Neural crest cell (in vitro differentiated cells): ENCODE measurements around the gene HSD17B3. TPM values are rescaled to one million over a fixed set of nuclear protein-coding genes. Genes with fewer than 3 reads are reported as not detected.

ENCODE experiments used
- DNase-seq: peaks from one replicate; pipeline ENCODE4 v3.0.0; 2021; ENCODE audit warnings: low read depth, mixed read lengths, low spot score
- H3K27ac Mint-ChIP-seq: one replicate; pipeline ENCODE4 v1.8.0; 2021; ENCODE audit warnings: mild to moderate bottlenecking, mixed read lengths; ENCODE audit not compliant: unreplicated experiment
- H3K27me3 Mint-ChIP-seq: 2 replicates; pipeline ENCODE4 v1.8.0; 2021; ENCODE audit warnings: low read depth, mild to moderate bottlenecking, mixed read lengths
- H3K36me3 Mint-ChIP-seq: 2 replicates; pipeline ENCODE4 v1.8.0; 2021; ENCODE audit warnings: low read depth, mild to moderate bottlenecking, mixed read lengths
- H3K4me1 Mint-ChIP-seq: 2 replicates; pipeline ENCODE4 v1.8.0; 2021; ENCODE audit warnings: mixed read lengths
- H3K4me3 Mint-ChIP-seq: one replicate; pipeline ENCODE4 v1.8.0; 2021; ENCODE audit warnings: mild to moderate bottlenecking, mixed read lengths
- H3K9me3 Mint-ChIP-seq: 2 replicates; pipeline ENCODE4 v1.8.0; 2021; ENCODE audit warnings: mixed read lengths
- long read RNA-seq: library from polyadenylated mRNA; unstranded; transcript quantifications from one replicate; pipeline ENCODE4 v2.0.0, GENCODE V29; 2020
- total RNA-seq: library from RNA; stranded (reverse); gene quantifications from 2 replicates; pipeline ENCODE4 v1.2.1, GENCODE V29; 2021
- TF ChIP-seq, protein P1 (sequence below): fragments of 200-600 bp; sonication (generic); conservative IDR thresholded peaks from 2 replicates; pipeline ENCODE4 v1.5.0; 2021; ENCODE audit warnings: antibody characterized with exemption, mild to moderate bottlenecking

Gene HSD17B3
- total RNA-seq = not detected in 2 replicates
- long read RNA-seq = 0 reads

GRCh38 chr9:96302021-96302420 is at the start of gene HSD17B3:
Gene HSD17B3 (minus strand): TSS chr9:96302176. CDS start chr9:96302104, 72 bp downstream.
- no peaks in the 10 kb centered on the region for H3K9me3 Mint-ChIP-seq
- H3K27me3 Mint-ChIP-seq = no peaks in the 10 kb centered on the region
- DNase-seq = no peak
- no peaks in the 10 kb centered on the region for H3K36me3 Mint-ChIP-seq
- TF ChIP-seq, protein P1, sequence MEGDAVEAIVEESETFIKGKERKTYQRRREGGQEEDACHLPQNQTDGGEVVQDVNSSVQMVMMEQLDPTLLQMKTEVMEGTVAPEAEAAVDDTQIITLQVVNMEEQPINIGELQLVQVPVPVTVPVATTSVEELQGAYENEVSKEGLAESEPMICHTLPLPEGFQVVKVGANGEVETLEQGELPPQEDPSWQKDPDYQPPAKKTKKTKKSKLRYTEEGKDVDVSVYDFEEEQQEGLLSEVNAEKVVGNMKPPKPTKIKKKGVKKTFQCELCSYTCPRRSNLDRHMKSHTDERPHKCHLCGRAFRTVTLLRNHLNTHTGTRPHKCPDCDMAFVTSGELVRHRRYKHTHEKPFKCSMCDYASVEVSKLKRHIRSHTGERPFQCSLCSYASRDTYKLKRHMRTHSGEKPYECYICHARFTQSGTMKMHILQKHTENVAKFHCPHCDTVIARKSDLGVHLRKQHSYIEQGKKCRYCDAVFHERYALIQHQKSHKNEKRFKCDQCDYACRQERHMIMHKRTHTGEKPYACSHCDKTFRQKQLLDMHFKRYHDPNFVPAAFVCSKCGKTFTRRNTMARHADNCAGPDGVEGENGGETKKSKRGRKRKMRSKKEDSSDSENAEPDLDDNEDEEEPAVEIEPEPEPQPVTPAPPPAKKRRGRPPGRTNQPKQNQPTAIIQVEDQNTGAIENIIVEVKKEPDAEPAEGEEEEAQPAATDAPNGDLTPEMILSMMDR = no peak
- H3K4me3 Mint-ChIP-seq = no peak within 1 kb of the TSS
- H3K27ac Mint-ChIP-seq = no peak within 1 kb of the TSS
- H3K4me1 Mint-ChIP-seq = peaks cover 13% of the 10 kb centered on the region

DNA sequence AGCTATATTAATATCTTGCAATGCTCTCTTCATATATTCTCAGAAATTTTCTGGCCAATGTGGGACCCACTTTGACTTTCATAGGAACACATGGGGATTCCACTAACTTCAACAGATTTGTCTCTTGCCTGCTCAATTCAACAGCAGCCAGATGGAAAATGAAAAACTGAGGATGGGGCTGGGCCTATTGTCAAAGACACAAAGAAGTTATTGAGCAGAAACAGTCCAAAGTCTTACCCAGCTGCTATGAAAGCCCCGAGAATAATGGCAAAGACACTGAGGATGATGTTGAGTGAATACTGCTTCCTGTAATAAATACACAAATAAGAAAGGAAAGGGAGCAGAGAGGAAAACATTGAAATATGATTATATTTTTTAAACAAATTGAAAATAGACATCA is 48.9 kb upstream of the HSD17B3 start:
- no peak overlapping the region for H3K4me3 Mint-ChIP-seq
- peaks cover 31% of the 10 kb centered on the region for H3K36me3 Mint-ChIP-seq
- H3K4me1 Mint-ChIP-seq = peaks cover 43% of the 10 kb centered on the region
- peak overlapping the region; percentile 13 for H3K27ac Mint-ChIP-seq
- no peak for DNase-seq
- no peaks in the 10 kb centered on the region for H3K27me3 Mint-ChIP-seq
- peaks cover 8% of the 10 kb centered on the region for H3K9me3 Mint-ChIP-seq
- TF ChIP-seq, protein P1 = no peak

- H3K27me3 Mint-ChIP-seq = no peaks in the 10 kb centered on the region
- H3K9me3 Mint-ChIP-seq = peaks cover 10% of the 10 kb centered on the region
- peaks cover 69% of the 10 kb centered on the region for H3K4me1 Mint-ChIP-seq
- H3K27ac Mint-ChIP-seq = peak overlapping the region; percentile 69
- no peak overlapping the region for H3K4me3 Mint-ChIP-seq
- no peak for DNase-seq
- TF ChIP-seq, protein P1 = no peak
- H3K36me3 Mint-ChIP-seq = peaks cover 34% of the 10 kb centered on the region
Measured at GRCh38 chr9:96348261-96348660, 46.3 kb upstream of the HSD17B3 start.

DNA sequence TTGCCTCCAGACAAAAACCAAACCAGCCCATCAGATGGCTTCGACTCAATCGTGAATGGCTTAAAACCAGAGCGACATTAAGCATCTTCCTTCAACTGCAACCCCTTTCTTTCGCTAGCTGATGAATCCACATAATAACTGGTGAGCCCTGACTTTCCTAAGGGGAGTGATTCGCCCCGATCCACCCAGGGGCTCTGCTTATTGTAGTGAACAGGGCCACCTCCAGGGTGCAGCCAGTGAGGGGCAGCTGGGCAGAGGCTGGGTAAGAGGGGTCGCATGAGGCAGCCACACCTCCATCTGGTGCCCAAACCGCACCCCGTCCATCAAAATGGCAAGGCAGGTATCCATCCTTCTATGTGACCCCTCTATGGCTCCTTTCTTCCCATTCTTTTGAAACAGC is 43.6 kb upstream of the HSD17B3 start:
- Mint-ChIP-seq H3K4me1 (peaks cover 75% of the 10 kb centered on the region), H3K27me3 (no peaks in the 10 kb centered on the region), H3K36me3 (peaks cover 25% of the 10 kb centered on the region), H3K9me3 (peaks cover 6% of the 10 kb centered on the region), H3K4me3 (no peak overlapping the region), H3K27ac (peak overlapping the region; percentile 81)
- DNase-seq = no peak
- TF ChIP-seq, protein P1 = no peak

- H3K27me3 Mint-ChIP-seq = no peaks in the 10 kb centered on the region
- DNase-seq = peak; percentile 26
- TF ChIP-seq, protein P1 = no peak
- H3K4me3 Mint-ChIP-seq = no peak overlapping the region
- H3K27ac Mint-ChIP-seq = peak overlapping the region; percentile 35
- peaks cover 21% of the 10 kb centered on the region for H3K36me3 Mint-ChIP-seq
- H3K9me3 Mint-ChIP-seq = peaks cover 6% of the 10 kb centered on the region
- H3K4me1 Mint-ChIP-seq = peaks cover 75% of the 10 kb centered on the region
Measured at GRCh38 chr9:96344458-96345180, 42.6 kb upstream of the HSD17B3 start.
